ENCODE measurements around the gene PROSER2. TPM values are rescaled to one million over a fixed set of nuclear protein-coding genes. Genes with fewer than 3 reads are reported as not detected.

PROSER2 gene
- total RNA-seq, 1 donor from 2014 or later: 15.2 TPM

GRCh38 chr10:11789956-11790355 is 33.2 kb upstream of the PROSER2 start:
- no peak overlapping the region for H3K27ac Mint-ChIP-seq (ENCODE audit: unreplicated experiment)

GRCh38 chr10:11793762-11794479 is 29.2 kb upstream of the PROSER2 start:
- Mint-ChIP-seq H3K27ac (ENCODE audit: unreplicated experiment) (peak overlapping the region; percentile 78), H3K36me3 (ENCODE audit: low read depth) (no peaks in the 10 kb centered on the region), H3K4me3 (ENCODE audit: unreplicated experiment) (no peak overlapping the region), H3K27me3 (ENCODE audit: low read depth) (no peaks in the 10 kb centered on the region), H3K9me3 (ENCODE audit: low read depth) (no peaks in the 10 kb centered on the region), H3K4me1 (ENCODE audit: low read depth) (peaks cover 37% of the 10 kb centered on the region)
- no peak for DNase-seq (ENCODE audit: low spot score)
- TF ChIP-seq CTCF (IDR thresholded peaks at IDR 0.05): no peak

More at GRCh38 chr10:11789956-11790355, 33.2 kb upstream of the PROSER2 start:
- no peak for DNase-seq (ENCODE audit: low spot score)
- Mint-ChIP-seq H3K36me3 (ENCODE audit: low read depth) (no peaks in the 10 kb centered on the region), H3K27me3 (ENCODE audit: low read depth) (peaks cover 2% of the 10 kb centered on the region), H3K4me1 (ENCODE audit: low read depth) (peaks cover 32% of the 10 kb centered on the region), H3K4me3 (ENCODE audit: unreplicated experiment) (no peak overlapping the region), H3K9me3 (ENCODE audit: low read depth) (no peaks in the 10 kb centered on the region)
- no peak for TF ChIP-seq CTCF (IDR thresholded peaks at IDR 0.05)

GRCh38 chr10:11794566-11794965 is 28.6 kb upstream of the PROSER2 start:
- H3K4me3 Mint-ChIP-seq (ENCODE audit: unreplicated experiment): no peak overlapping the region
- H3K27ac Mint-ChIP-seq (ENCODE audit: unreplicated experiment): no peak overlapping the region
- peaks cover 30% of the 10 kb centered on the region for H3K4me1 Mint-ChIP-seq (ENCODE audit: low read depth)
- no peak for TF ChIP-seq CTCF (IDR thresholded peaks at IDR 0.05)
- no peak for DNase-seq (ENCODE audit: low spot score)
- no peaks in the 10 kb centered on the region for H3K27me3 Mint-ChIP-seq (ENCODE audit: low read depth)
- H3K36me3 Mint-ChIP-seq (ENCODE audit: low read depth): no peaks in the 10 kb centered on the region
- H3K9me3 Mint-ChIP-seq (ENCODE audit: low read depth): no peaks in the 10 kb centered on the region

GRCh38 chr10:11795101-11795920 is 27.8 kb upstream of the PROSER2 start:
- Mint-ChIP-seq H3K27me3 (ENCODE audit: low read depth) (no peaks in the 10 kb centered on the region), H3K9me3 (ENCODE audit: low read depth) (no peaks in the 10 kb centered on the region), H3K4me3 (ENCODE audit: unreplicated experiment) (no peak overlapping the region), H3K4me1 (ENCODE audit: low read depth) (peaks cover 25% of the 10 kb centered on the region), H3K36me3 (ENCODE audit: low read depth) (no peaks in the 10 kb centered on the region), H3K27ac (ENCODE audit: unreplicated experiment) (no peak overlapping the region)
- DNase-seq (ENCODE audit: low spot score): no peak
- TF ChIP-seq CTCF (IDR thresholded peaks at IDR 0.05): no peak

- Mint-ChIP-seq H3K36me3 (ENCODE audit: low read depth) (no peaks in the 10 kb centered on the region), H3K4me3 (ENCODE audit: unreplicated experiment) (no peak overlapping the region), H3K27ac (ENCODE audit: unreplicated experiment) (peak overlapping the region; percentile 29), H3K9me3 (ENCODE audit: low read depth) (no peaks in the 10 kb centered on the region), H3K4me1 (ENCODE audit: low read depth) (peaks cover 25% of the 10 kb centered on the region), H3K27me3 (ENCODE audit: low read depth) (no peaks in the 10 kb centered on the region)
- no peak for TF ChIP-seq CTCF (IDR thresholded peaks at IDR 0.05)
- DNase-seq (ENCODE audit: low spot score): no peak
Measured at GRCh38 chr10:11796474-11796873, 26.7 kb upstream of the PROSER2 start.
